Ascending aorta (tissue), 2 donors: ENCODE data around the gene GPRC5D. TPM values are rescaled to one million over a fixed set of nuclear protein-coding genes. Genes with fewer than 3 reads are reported as not detected.

Experiments
- DNase-seq, 2 donors: peaks; one replicate each; pipeline ENCODE4 v3.0.0-alpha.2; 2019; ENCODE audit warnings: low spot score in 2 of 2
- H3K27ac ChIP-seq, 2 donors: fragments of 200-600 bp; sonication (generic); one replicate each; pipeline ENCODE4 v1.5.1; 2016 to 2017; ENCODE audit warnings: mild to moderate bottlenecking in 1 of 2
- H3K27me3 ChIP-seq: fragments of 200-600 bp; sonication (generic); one replicate; pipeline ENCODE4 v1.5.1; 2017
- H3K36me3 ChIP-seq, 2 donors: fragments of 200-600 bp; sonication (generic); one replicate each; pipeline ENCODE4 v1.5.1; 2016
- H3K4me1 ChIP-seq, 2 donors: fragments of 200-600 bp; sonication (generic); one replicate each; pipeline ENCODE4 v1.5.1; 2016 to 2017; ENCODE audit warnings: mild to moderate bottlenecking in 1 of 2
- H3K4me3 ChIP-seq, 2 donors: fragments of 200-600 bp; sonication (generic); one replicate each; pipeline ENCODE4 v1.5.1; 2016 to 2017; ENCODE audit warnings: mild to moderate bottlenecking in 1 of 2
- H3K9me3 ChIP-seq, 2 donors: fragments of 200-600 bp; sonication (generic); one replicate each; pipeline ENCODE4 v1.5.1; 2016
- CTCF ChIP-seq, 3 experiments: fragments of 200-600 bp in 2 of 3; fragments of 450-650 bp in 1 of 3; sonication (generic) in 2 of 3; IDR thresholded peaks; one replicate each; pipeline ENCODE4 v1.5.1; 2016 to 2019; ENCODE audit warnings: antibody characterized with exemption in 3 of 3, mild to moderate bottlenecking in 1 of 3, moderate library complexity in 1 of 3
- intact Hi-C: fragments of 100-400 bp; cut with DNase I; formaldehyde crosslinking; loops from one replicate; pipeline ENCODE4 v1.15.1; 2023
- total RNA-seq: library from RNA; depleted of rRNA; stranded (reverse); fragments of >200 nt; gene quantifications from one replicate; pipeline ENCODE4 v1.1.0, GENCODE V29; 2016

Gene GPRC5D
- total RNA-seq, 1 donor from 2014 or later = not detected

- peak overlapping the region in 1 of 2 donors; percentile 64 for H3K27ac ChIP-seq
- no peak overlapping the region for H3K4me3 ChIP-seq
- no peak for TF ChIP-seq CTCF (IDR thresholded peaks at IDR 0.05)
- H3K36me3 ChIP-seq = peaks cover 24 to 25% of the 10 kb centered on the region in 2 donors
- H3K27me3 ChIP-seq = no peaks in the 10 kb centered on the region
- intact Hi-C loops = loop anchor here (10.0 kb wide), 1 partner anchor 1143 kb away; no protein-coding TSS in a partner anchor
- peak in 1 of 2 donors; percentile 55 for DNase-seq
- peaks cover 4 to 39% of the 10 kb centered on the region in 2 donors for H3K4me1 ChIP-seq
- no peaks in the 10 kb centered on the region for H3K9me3 ChIP-seq
Measured at GRCh38 chr12:12908252-12908651, 43.7 kb downstream of the GPRC5D start.

GRCh38 chr12:12907552-12907951, 44.4 kb downstream of the GPRC5D start:
- H3K36me3 ChIP-seq = peaks cover 17 to 18% of the 10 kb centered on the region in 2 donors
- peaks cover 4 to 41% of the 10 kb centered on the region in 2 donors for H3K4me1 ChIP-seq
- intact Hi-C loops = loop anchor here (10.0 kb wide), 1 partner anchor 1143 kb away; no protein-coding TSS in a partner anchor
- no peak for TF ChIP-seq CTCF (IDR thresholded peaks at IDR 0.05)
- H3K27ac ChIP-seq = peak overlapping the region in 1 of 2 donors; percentile 34
- H3K27me3 ChIP-seq = no peaks in the 10 kb centered on the region
- no peak overlapping the region for H3K4me3 ChIP-seq
- DNase-seq = no peak
- H3K9me3 ChIP-seq = no peaks in the 10 kb centered on the region

GRCh38 chr12:12903642-12904609, 48.0 kb downstream of the GPRC5D start:
- Histone ChIP-seq H3K36me3 (peaks cover 6 to 9% of the 10 kb centered on the region in 2 donors), H3K9me3 (no peaks in the 10 kb centered on the region), H3K4me1 (peaks cover 3 to 47% of the 10 kb centered on the region in 2 donors), H3K4me3 (peak overlapping the region in 1 of 2 donors; percentile 58), H3K27me3 (no peaks in the 10 kb centered on the region), H3K27ac (peak overlapping the region; percentile 93 to 96)
- no peak for TF ChIP-seq CTCF (IDR thresholded peaks at IDR 0.05)
- no peak for DNase-seq
- intact Hi-C loops = loop anchor here (5.0 to 10.0 kb wide), 2 partner anchors 293 to 1139 kb away; partner anchors contain the start of gene EMP1

GRCh38 chr12:12902036-12902435, 49.9 kb downstream of the GPRC5D start:
- intact Hi-C loops = loop anchor here (5.0 to 10.0 kb wide), 2 partner anchors 295 to 1137 kb away; partner anchors contain the start of gene EMP1
- H3K36me3 ChIP-seq = no peaks in the 10 kb centered on the region
- H3K4me1 ChIP-seq = peaks cover 5 to 55% of the 10 kb centered on the region in 2 donors
- no peak for DNase-seq
- no peak for TF ChIP-seq CTCF (IDR thresholded peaks at IDR 0.05)
- peak overlapping the region; percentile 93 to 96 for H3K27ac ChIP-seq
- no peaks in the 10 kb centered on the region for H3K9me3 ChIP-seq
- no peaks in the 10 kb centered on the region for H3K27me3 ChIP-seq
- peak overlapping the region in 1 of 2 donors; percentile 58 for H3K4me3 ChIP-seq

- H3K27me3 ChIP-seq = no peaks in the 10 kb centered on the region
- no peaks in the 10 kb centered on the region for H3K9me3 ChIP-seq
- peak overlapping the region in 1 of 2 donors; percentile 58 for H3K4me3 ChIP-seq
- peak overlapping the region; percentile 93 to 96 for H3K27ac ChIP-seq
- no peaks in the 10 kb centered on the region for H3K36me3 ChIP-seq
- H3K4me1 ChIP-seq = peaks cover 5 to 61% of the 10 kb centered on the region in 2 donors
- no peak for TF ChIP-seq CTCF (IDR thresholded peaks at IDR 0.05)
- intact Hi-C loops = loop anchor here (5.0 to 10.0 kb wide), 2 partner anchors 296 to 1136 kb away; partner anchors contain the start of gene EMP1
- peak; percentile 71 to 91 for DNase-seq
Measured at GRCh38 chr12:12901158-12901791, 50.7 kb downstream of the GPRC5D start.
